Measurements from ENCODE around the gene FREY1. TPM values are rescaled to one million over a fixed set of nuclear protein-coding genes. Genes with fewer than 3 reads are reported as not detected.

The FREY1 gene
- total RNA-seq, 4 donors from 2014 or later: 0.65 to 3.7 (median 1.4) TPM

- peaks cover 39 to 78% (median 61%) of the 10 kb centered on the region in 4 donors for H3K36me3 ChIP-seq
- WGBS: 85% methylated on average over 5 of the region's 5 CpGs
- DNase-seq (ENCODE audit: extremely low spot score): no peak
- no peaks in the 10 kb centered on the region for H3K27me3 ChIP-seq
- peak overlapping the region; percentile 84 to 99 (median 94) for H3K27ac ChIP-seq (replicated peaks in 1 of 4)
- H3K4me1 ChIP-seq: peaks cover 56 to 70% (median 59%) of the 10 kb centered on the region in 4 donors
- intact Hi-C loops (cut with DNase I): no loop called here
- H3K4me3 ChIP-seq: no peak overlapping the region
- TF ChIP-seq POLR2AphosphoS5 (IDR thresholded peaks at IDR 0.05) (no peak), POLR2A (IDR thresholded peaks at IDR 0.05; ENCODE audit: low read depth) (no peak), CTCF (IDR thresholded peaks at IDR 0.05) (no peak), EP300 (IDR thresholded peaks at IDR 0.05) (no peak)
- H3K9me3 ChIP-seq: no peaks in the 10 kb centered on the region
Observed at GRCh38 chr11:45860348-45860747, 46.7 kb downstream of the FREY1 start.

- Histone ChIP-seq H3K9me3 (no peaks in the 10 kb centered on the region), H3K4me3 (peak overlapping the region in 2 of 4 donors; percentile 12 to 13), H3K4me1 (peaks cover 62 to 76% (median 66%) of the 10 kb centered on the region in 4 donors), H3K27ac (replicated peaks in 1 of 4) (peak overlapping the region; percentile 84 to 99 (median 94)), H3K36me3 (peaks cover 35 to 71% (median 55%) of the 10 kb centered on the region in 4 donors), H3K27me3 (no peaks in the 10 kb centered on the region)
- intact Hi-C loops (cut with DNase I): no loop called here
- DNase-seq (ENCODE audit: extremely low spot score): peak; percentile 96
- WGBS: 27% methylated on average over 8 of the region's 12 CpGs
- TF ChIP-seq CTCF (IDR thresholded peaks at IDR 0.05): peak in 1 of 3 experiments; percentile 3
- TF ChIP-seq POLR2A (IDR thresholded peaks at IDR 0.05; ENCODE audit: low read depth): no peak
- TF ChIP-seq EP300 (IDR thresholded peaks at IDR 0.05): peak; percentile 63
- TF ChIP-seq POLR2AphosphoS5 (IDR thresholded peaks at IDR 0.05): peak; percentile 91 to 99
Observed at GRCh38 chr11:45859661-45860140, 47.4 kb downstream of the FREY1 start.

GRCh38 chr11:45858751-45859398 lies 48.2 kb downstream of the FREY1 start:
- 82% methylated on average over 5 of the region's 5 CpGs for WGBS
- no peak for TF ChIP-seq EP300 (IDR thresholded peaks at IDR 0.05)
- TF ChIP-seq POLR2A (IDR thresholded peaks at IDR 0.05; ENCODE audit: low read depth): no peak
- TF ChIP-seq CTCF (IDR thresholded peaks at IDR 0.05): no peak
- no peak for TF ChIP-seq POLR2AphosphoS5 (IDR thresholded peaks at IDR 0.05)
- DNase-seq (ENCODE audit: extremely low spot score): no peak
- H3K27me3 ChIP-seq: no peaks in the 10 kb centered on the region
- H3K9me3 ChIP-seq: no peaks in the 10 kb centered on the region
- H3K4me1 ChIP-seq: peaks cover 70 to 84% (median 73%) of the 10 kb centered on the region in 4 donors
- peak overlapping the region; percentile 84 to 99 (median 94) for H3K27ac ChIP-seq (replicated peaks in 1 of 4)
- intact Hi-C loops (cut with DNase I): no loop called here
- H3K4me3 ChIP-seq: peak overlapping the region in 2 of 4 donors; percentile 12 to 13
- peaks cover 33 to 63% (median 46%) of the 10 kb centered on the region in 4 donors for H3K36me3 ChIP-seq

- H3K4me1 ChIP-seq: peaks cover 79 to 88% (median 81%) of the 10 kb centered on the region in 4 donors
- TF ChIP-seq POLR2AphosphoS5 (IDR thresholded peaks at IDR 0.05) (peak; percentile 47 to 63), EP300 (IDR thresholded peaks at IDR 0.05) (no peak)
- intact Hi-C loops (cut with DNase I): no loop called here
- no peak overlapping the region for H3K4me3 ChIP-seq
- H3K9me3 ChIP-seq: no peaks in the 10 kb centered on the region
- H3K36me3 ChIP-seq: peaks cover 24 to 54% (median 38%) of the 10 kb centered on the region in 4 donors
- no peaks in the 10 kb centered on the region for H3K27me3 ChIP-seq
- H3K27ac ChIP-seq (replicated peaks in 1 of 4): peak overlapping the region; percentile 84 to 99 (median 94)
- no peak for DNase-seq (ENCODE audit: extremely low spot score)
- 0% methylated on average over 1 of the region's 2 CpGs for WGBS
Observed at GRCh38 chr11:45857961-45858474, 49.1 kb downstream of the FREY1 start.

Other genes with a start within 250 kb of the FREY1 start
- 1 to 10 TPM; 3.3 to 6.9 (median 3.7) TPM for gene CHST1, start 241.6 kb downstream of the FREY1 start, total RNA-seq
- 10 to 100 TPM in 3 of 4 donors, 1 to 10 TPM in 1; 9.6 to 18.0 (median 13.1) TPM for gene SLC35C1, start 102.1 kb downstream of the FREY1 start, total RNA-seq
- gene CRY2, start 59.8 kb downstream of the FREY1 start, total RNA-seq: 10 to 100 TPM; 32.0 to 57.6 (median 49.7) TPM
- gene MAPK8IP1, start 21.6 kb downstream of the FREY1 start, total RNA-seq: 10 to 100 TPM in 3 of 4 donors, 1 to 10 TPM in 1; 7.5 to 20.6 (median 16.1) TPM
- 10 to 100 TPM; 15.4 to 32.2 (median 23.2) TPM for gene PEX16, start 10.6 kb upstream of the FREY1 start, total RNA-seq
- gene LARGE2, start 15.4 kb upstream of the FREY1 start, total RNA-seq: under 1 TPM in 1 of 4 donors, not detected in 3; 0.17 TPM
- 10 to 100 TPM; 31.8 to 47.8 (median 36.1) TPM for gene PHF21A, start 214.2 kb upstream of the FREY1 start, total RNA-seq

Data from esophagus muscularis mucosa (tissue), 4 donors.